Peyer's patch (tissue), 4 donors: Measurements from ENCODE around the gene TCF15. TPM values are rescaled to one million over a fixed set of nuclear protein-coding genes. Genes with fewer than 3 reads are reported as not detected.

Experiments
- DNase-seq, 3 donors: peaks; one replicate each; pipeline ENCODE4 v3.0.0-alpha.2; 2017 to 2019
- H3K27ac ChIP-seq, 4 donors: fragments of 200-600 bp; sonication (generic); one replicate each; pipeline ENCODE4 v1.5.1; 2016 to 2019
- H3K27me3 ChIP-seq, 2 donors: fragments of 200-600 bp; sonication (generic); one replicate each; pipeline ENCODE4 v1.5.1; 2019
- H3K36me3 ChIP-seq, 3 donors: fragments of 200-600 bp; sonication (generic); one replicate each; pipeline ENCODE4 v1.5.1; 2016 to 2019
- H3K4me1 ChIP-seq, 4 donors: fragments of 200-600 bp; sonication (generic); one replicate each; pipeline ENCODE4 v1.5.1; 2016 to 2019
- H3K4me3 ChIP-seq, 4 donors: fragments of 200-600 bp; sonication (generic); 1 replicate in 3 of 4; 2 replicates in 1 of 4; pipeline ENCODE4 v1.5.1; 2016 to 2019; ENCODE audit warnings: mild to moderate bottlenecking in 1 of 4
- H3K9me3 ChIP-seq, 4 donors: fragments of 200-600 bp; sonication (generic); one replicate each; pipeline ENCODE4 v1.5.1; 2016 to 2019; ENCODE audit warnings: mild to moderate bottlenecking in 1 of 4
- CTCF ChIP-seq, 6 experiments: fragments of 450-650 bp in 4 of 6; fragments of 200-600 bp in 2 of 6; sonication (generic) in 1 of 6; IDR thresholded peaks; one replicate each; pipeline ENCODE4 v1.5.1; 2017 to 2019; ENCODE audit warnings: antibody characterized with exemption in 6 of 6, mild to moderate bottlenecking in 3 of 6, moderate library complexity in 1 of 6
- POLR2A ChIP-seq, 2 donors: fragments of 450-650 bp; IDR thresholded peaks; one replicate each; pipeline ENCODE4 v1.5.1; 2017; ENCODE audit warnings: antibody characterized with exemption in 2 of 2, mild to moderate bottlenecking in 2 of 2, moderate library complexity in 2 of 2
- total RNA-seq, 4 donors: library from RNA; depleted of rRNA; stranded (reverse); fragments of >200 nt; gene quantifications; one replicate each; pipeline ENCODE4 v1.1.0, GENCODE V29; 2016

TCF15 gene
- total RNA-seq, 4 donors from 2014 or later, result not detected

- H3K27me3 ChIP-seq, result no peaks in the 10 kb centered on the region
- no peaks in the 10 kb centered on the region for H3K4me1 ChIP-seq
- H3K4me3 ChIP-seq, result no peak overlapping the region
- H3K9me3 ChIP-seq, result no peaks in the 10 kb centered on the region
- no peak overlapping the region for H3K27ac ChIP-seq
- TF ChIP-seq POLR2A (IDR thresholded peaks at IDR 0.05), result no peak
- no peak for TF ChIP-seq CTCF (IDR thresholded peaks at IDR 0.05)
- no peak for DNase-seq
- no peaks in the 10 kb centered on the region for H3K36me3 ChIP-seq
These were observed 6.9 kb downstream of the TCF15 start for GRCh38 chr20:603116-603640.

GRCh38 chr20:602111-602970 is 7.8 kb downstream of the TCF15 start:
- no peaks in the 10 kb centered on the region for H3K4me1 ChIP-seq
- H3K27me3 ChIP-seq, result no peaks in the 10 kb centered on the region
- no peaks in the 10 kb centered on the region for H3K36me3 ChIP-seq
- no peak overlapping the region for H3K4me3 ChIP-seq
- TF ChIP-seq CTCF (IDR thresholded peaks at IDR 0.05) (no peak), POLR2A (IDR thresholded peaks at IDR 0.05) (no peak)
- DNase-seq, result no peak
- no peak overlapping the region for H3K27ac ChIP-seq
- H3K9me3 ChIP-seq, result no peaks in the 10 kb centered on the region

- Histone ChIP-seq H3K4me3 (no peak overlapping the region), H3K36me3 (no peaks in the 10 kb centered on the region), H3K4me1 (no peaks in the 10 kb centered on the region), H3K9me3 (no peaks in the 10 kb centered on the region), H3K27me3 (no peaks in the 10 kb centered on the region), H3K27ac (no peak overlapping the region)
- TF ChIP-seq CTCF (IDR thresholded peaks at IDR 0.05) (no peak), POLR2A (IDR thresholded peaks at IDR 0.05) (no peak)
- no peak for DNase-seq
These were observed 9.4 kb downstream of the TCF15 start for GRCh38 chr20:600736-601135.

- Histone ChIP-seq H3K4me3 (no peak overlapping the region), H3K9me3 (no peaks in the 10 kb centered on the region), H3K27me3 (no peaks in the 10 kb centered on the region), H3K27ac (no peak overlapping the region), H3K4me1 (no peaks in the 10 kb centered on the region), H3K36me3 (no peaks in the 10 kb centered on the region)
- TF ChIP-seq POLR2A (IDR thresholded peaks at IDR 0.05) (no peak), CTCF (IDR thresholded peaks at IDR 0.05) (no peak)
- DNase-seq, result no peak
These were observed 10.0 kb downstream of the TCF15 start for GRCh38 chr20:600141-600540.

DNA sequence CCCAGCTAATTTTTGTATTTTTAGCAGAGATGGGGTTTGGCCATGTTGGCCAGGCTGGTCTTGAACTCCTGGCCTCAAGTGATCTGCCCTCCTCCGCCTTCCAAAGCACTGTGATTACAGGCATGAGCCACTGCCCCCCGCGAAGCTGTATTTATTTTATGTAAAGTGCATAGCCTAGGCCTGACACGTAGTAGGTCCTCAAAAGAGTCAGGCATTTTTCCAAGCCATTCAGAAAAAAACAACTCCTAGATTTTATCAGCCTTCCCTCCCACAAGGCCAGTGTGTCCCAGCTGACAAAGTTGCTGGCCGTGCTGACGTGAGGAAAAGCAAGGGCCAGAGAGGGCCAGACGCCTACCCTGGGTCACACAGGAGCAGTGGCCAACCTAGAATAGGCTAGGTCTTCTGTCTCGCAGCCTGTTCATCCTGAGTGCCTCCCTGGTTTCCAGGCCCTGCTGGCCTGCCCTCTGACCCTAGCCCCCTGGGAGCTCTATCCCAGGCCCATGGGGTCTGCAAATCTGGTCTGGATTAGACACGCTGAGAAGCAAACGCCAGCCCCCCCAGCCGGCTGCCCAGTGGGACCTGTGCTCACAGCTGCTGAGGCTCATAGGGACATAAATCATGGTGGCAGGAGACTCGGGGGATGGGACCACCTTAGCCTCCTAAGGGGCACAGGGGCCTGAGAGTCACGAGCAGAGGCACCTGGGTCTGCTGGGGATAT is 11.8 kb downstream of the TCF15 start:
- no peaks in the 10 kb centered on the region for H3K27me3 ChIP-seq
- no peaks in the 10 kb centered on the region for H3K9me3 ChIP-seq
- DNase-seq, result no peak
- no peak overlapping the region for H3K27ac ChIP-seq
- no peaks in the 10 kb centered on the region for H3K4me1 ChIP-seq
- no peak overlapping the region for H3K4me3 ChIP-seq
- TF ChIP-seq CTCF (IDR thresholded peaks at IDR 0.05) (no peak), POLR2A (IDR thresholded peaks at IDR 0.05) (no peak)
- no peaks in the 10 kb centered on the region for H3K36me3 ChIP-seq
